HT1080 (cell line): ENCODE data around the gene GFOD2. TPM values are rescaled to one million over a fixed set of nuclear protein-coding genes. Genes with fewer than 3 reads are reported as not detected.

ENCODE experiments used
- DNase-seq: peaks from one replicate; pipeline ENCODE4 v3.0.0-alpha.2; 2015; ENCODE audit warnings: low read depth
- total RNA-seq: library from RNA; depleted of rRNA; stranded (reverse); fragments of >200 nt; shearing (Covaris generic); gene quantifications from 2 replicates; pipeline ENCODE4 v1.2.3, GENCODE V29; 2014

The GFOD2 gene
- total RNA-seq, 1 experiment from 2014 or later, result 24.4 TPM

- DNase-seq, result no peak
These were observed 14.8 kb upstream of the GFOD2 start for GRCh38 chr16:67733734-67734470.

GRCh38 chr16:67731753-67732095 is 12.6 kb upstream of the GFOD2 start:
- DNase-seq, result no peak

GRCh38 chr16:67731071-67731752 is 12.1 kb upstream of the GFOD2 start:
- DNase-seq, result no peak

GRCh38 chr16:67730326-67730725 is 11.2 kb upstream of the GFOD2 start:
- no peak for DNase-seq

- DNase-seq, result no peak
These were observed 10.6 kb upstream of the GFOD2 start for GRCh38 chr16:67729636-67730248.

GRCh38 chr16:67727521-67728485 is 8.7 kb upstream of the GFOD2 start:
- no peak for DNase-seq

GRCh38 chr16:67726106-67727034 is 7.3 kb upstream of the GFOD2 start:
- DNase-seq, result no peak

- no peak for DNase-seq
These were observed 4.8 kb upstream of the GFOD2 start for GRCh38 chr16:67723911-67724305.

GRCh38 chr16:67723151-67723910 is 4.2 kb upstream of the GFOD2 start:
- peak; percentile 42 for DNase-seq

- no peak for DNase-seq
These were observed 1.1 kb upstream of the GFOD2 start for GRCh38 chr16:67720236-67720635.

GRCh38 chr16:67719778-67720144 is 645 bp upstream of the GFOD2 start:
- peak; percentile 35 for DNase-seq

GRCh38 chr16:67718668-67719047 is 458 bp downstream of the GFOD2 start:
- peak; percentile 18 for DNase-seq

GRCh38 chr16:67716097-67716496 is 3.0 kb downstream of the GFOD2 start:
- no peak for DNase-seq

GRCh38 chr16:67714522-67714921 is 4.6 kb downstream of the GFOD2 start:
- no peak for DNase-seq

- no peak for DNase-seq
These were observed 5.4 kb downstream of the GFOD2 start for GRCh38 chr16:67713647-67714273.

- DNase-seq, result no peak
These were observed 8.5 kb downstream of the GFOD2 start for GRCh38 chr16:67710607-67711006.

GRCh38 chr16:67709050-67709449 is 10.1 kb downstream of the GFOD2 start:
- no peak for DNase-seq

GRCh38 chr16:67708368-67708771 is 10.7 kb downstream of the GFOD2 start:
- DNase-seq, result peak; percentile 7

GRCh38 chr16:67707790-67708189 is 11.3 kb downstream of the GFOD2 start:
- DNase-seq, result no peak
